VCaP (cell line): Measurements from ENCODE around the gene PSMC3.

Source experiments
- H3K27ac ChIP-seq: fragments of 450-650 bp; 2 replicates; pipeline ENCODE4 v1.5.1; 2017
- TF ChIP-seq, protein P1 (sequence below): fragments of 450-650 bp; conservative IDR thresholded peaks from 2 replicates; pipeline ENCODE4 v1.5.1; 2017; ENCODE audit warnings: mild to moderate bottlenecking, moderate library complexity

PSMC3 gene

DNA sequence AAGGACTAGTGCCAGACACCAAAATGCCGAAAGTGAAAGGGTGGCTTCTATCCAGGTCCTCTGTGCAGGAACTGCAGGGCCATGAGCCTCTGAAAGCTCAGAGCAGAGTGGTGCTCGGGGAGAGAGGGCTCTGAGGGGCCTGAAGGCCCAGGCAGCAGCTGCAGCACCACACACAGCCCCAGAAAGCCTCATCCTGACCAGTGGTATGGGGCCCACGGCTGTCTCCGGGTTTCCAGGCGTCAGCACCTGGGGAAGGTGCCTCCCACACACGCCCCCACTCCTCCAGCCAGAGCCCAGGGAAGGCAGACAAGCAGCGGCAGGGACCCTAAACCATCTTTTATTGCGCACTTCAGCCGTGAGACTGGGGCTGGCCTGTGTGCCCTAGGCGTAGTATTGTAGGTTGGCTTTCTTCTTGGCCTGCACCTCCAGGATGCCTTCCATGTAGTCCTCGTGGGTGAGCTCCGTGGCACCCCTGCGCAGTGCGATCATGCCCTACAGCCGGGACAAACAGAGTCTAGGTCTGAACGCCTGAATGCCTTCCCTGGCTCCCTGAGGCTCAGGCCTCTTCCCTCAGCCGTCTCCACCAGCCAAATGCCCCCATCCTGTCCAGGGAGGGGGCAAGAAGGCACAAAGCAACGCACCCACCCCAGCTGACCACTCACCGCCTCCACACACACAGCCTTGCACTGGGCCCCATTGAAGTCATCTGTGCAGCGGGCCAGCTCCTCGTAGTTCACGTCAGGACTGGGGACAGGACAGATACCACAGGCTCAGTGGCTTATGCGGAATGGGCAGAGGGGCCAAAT, 7.6 kb downstream of the PSMC3 start:
- H3K27ac ChIP-seq = no peak overlapping the region
- TF ChIP-seq, protein P1, sequence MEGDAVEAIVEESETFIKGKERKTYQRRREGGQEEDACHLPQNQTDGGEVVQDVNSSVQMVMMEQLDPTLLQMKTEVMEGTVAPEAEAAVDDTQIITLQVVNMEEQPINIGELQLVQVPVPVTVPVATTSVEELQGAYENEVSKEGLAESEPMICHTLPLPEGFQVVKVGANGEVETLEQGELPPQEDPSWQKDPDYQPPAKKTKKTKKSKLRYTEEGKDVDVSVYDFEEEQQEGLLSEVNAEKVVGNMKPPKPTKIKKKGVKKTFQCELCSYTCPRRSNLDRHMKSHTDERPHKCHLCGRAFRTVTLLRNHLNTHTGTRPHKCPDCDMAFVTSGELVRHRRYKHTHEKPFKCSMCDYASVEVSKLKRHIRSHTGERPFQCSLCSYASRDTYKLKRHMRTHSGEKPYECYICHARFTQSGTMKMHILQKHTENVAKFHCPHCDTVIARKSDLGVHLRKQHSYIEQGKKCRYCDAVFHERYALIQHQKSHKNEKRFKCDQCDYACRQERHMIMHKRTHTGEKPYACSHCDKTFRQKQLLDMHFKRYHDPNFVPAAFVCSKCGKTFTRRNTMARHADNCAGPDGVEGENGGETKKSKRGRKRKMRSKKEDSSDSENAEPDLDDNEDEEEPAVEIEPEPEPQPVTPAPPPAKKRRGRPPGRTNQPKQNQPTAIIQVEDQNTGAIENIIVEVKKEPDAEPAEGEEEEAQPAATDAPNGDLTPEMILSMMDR = no peak

GRCh38 chr11:47417712-47418111, 8.5 kb downstream of the PSMC3 start:
- TF ChIP-seq, protein P1 = no peak
- H3K27ac ChIP-seq = no peak overlapping the region

- TF ChIP-seq, protein P1 = no peak
- H3K27ac ChIP-seq = peak overlapping the region; percentile 48
Measured at GRCh38 chr11:47415949-47416472, 10.2 kb downstream of the PSMC3 start.

DNA sequence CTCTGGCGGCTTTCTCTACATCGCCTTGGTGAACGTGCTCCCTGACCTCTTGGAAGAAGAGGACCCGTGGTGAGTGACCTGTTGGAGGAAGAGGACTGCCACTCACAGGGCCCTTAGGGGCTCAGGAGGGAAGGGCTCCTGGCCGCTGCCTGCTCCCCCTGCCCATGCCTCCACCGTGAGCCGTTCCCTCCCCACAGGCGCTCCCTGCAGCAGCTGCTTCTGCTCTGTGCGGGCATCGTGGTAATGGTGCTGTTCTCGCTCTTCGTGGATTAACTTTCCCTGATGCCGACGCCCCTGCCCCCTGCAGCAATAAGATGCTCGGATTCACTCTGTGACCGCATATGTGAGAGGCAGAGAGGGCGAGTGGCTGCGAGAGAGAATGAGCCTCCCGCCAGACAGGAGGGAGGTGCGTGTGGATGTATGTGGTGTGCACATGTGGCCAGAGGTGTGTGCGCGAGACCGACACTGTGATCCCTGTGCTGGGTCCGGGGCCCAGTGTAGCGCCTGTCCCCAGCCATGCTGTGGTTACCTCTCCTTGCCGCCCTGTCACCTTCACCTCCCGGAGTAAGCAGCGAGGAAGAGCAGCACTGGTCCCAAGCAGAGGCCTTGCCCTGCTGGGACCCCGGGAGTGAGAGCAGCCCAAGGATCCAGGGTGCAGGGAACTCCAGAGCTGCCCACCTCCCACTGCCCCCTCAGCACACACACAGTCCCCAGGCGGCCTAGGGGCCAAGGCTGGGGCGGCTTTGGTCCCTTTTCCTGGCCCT, 11.0 kb downstream of the PSMC3 start:
- H3K27ac ChIP-seq = peak overlapping the region; percentile 48
- TF ChIP-seq, protein P1 = no peak

- H3K27ac ChIP-seq = no peak overlapping the region; the same call in 1 of the 2 replicates
Measured at GRCh38 chr11:47414685-47415070, 11.6 kb downstream of the PSMC3 start.

GRCh38 chr11:47413908-47414684, 12.1 kb downstream of the PSMC3 start:
- H3K27ac ChIP-seq = no peak overlapping the region
- TF ChIP-seq, protein P1 = no peak

More at GRCh38 chr11:47414685-47415070, 11.6 kb downstream of the PSMC3 start:
- TF ChIP-seq, protein P1 = no peak
